HG03558 (cell line): Measurements from ENCODE around the gene ELAC2.
A peak's percentile ranks its signal among the peaks of the same experiment; 100 is the strongest.

Experiments used
- ATAC-seq: cut with Tn5 transposase; IDR thresholded peaks from one replicate; pipeline ENCODE4 v1.9.1; 2021; ENCODE audit warnings: moderate number of reproducible peaks; ENCODE audit not compliant: unreplicated experiment; ENCODE audit errors: extremely low read depth

The ELAC2 gene

GRCh38 chr17:13024016-13024415 is 6.2 kb upstream of the ELAC2 start:
- ATAC-seq = no peak

DNA sequence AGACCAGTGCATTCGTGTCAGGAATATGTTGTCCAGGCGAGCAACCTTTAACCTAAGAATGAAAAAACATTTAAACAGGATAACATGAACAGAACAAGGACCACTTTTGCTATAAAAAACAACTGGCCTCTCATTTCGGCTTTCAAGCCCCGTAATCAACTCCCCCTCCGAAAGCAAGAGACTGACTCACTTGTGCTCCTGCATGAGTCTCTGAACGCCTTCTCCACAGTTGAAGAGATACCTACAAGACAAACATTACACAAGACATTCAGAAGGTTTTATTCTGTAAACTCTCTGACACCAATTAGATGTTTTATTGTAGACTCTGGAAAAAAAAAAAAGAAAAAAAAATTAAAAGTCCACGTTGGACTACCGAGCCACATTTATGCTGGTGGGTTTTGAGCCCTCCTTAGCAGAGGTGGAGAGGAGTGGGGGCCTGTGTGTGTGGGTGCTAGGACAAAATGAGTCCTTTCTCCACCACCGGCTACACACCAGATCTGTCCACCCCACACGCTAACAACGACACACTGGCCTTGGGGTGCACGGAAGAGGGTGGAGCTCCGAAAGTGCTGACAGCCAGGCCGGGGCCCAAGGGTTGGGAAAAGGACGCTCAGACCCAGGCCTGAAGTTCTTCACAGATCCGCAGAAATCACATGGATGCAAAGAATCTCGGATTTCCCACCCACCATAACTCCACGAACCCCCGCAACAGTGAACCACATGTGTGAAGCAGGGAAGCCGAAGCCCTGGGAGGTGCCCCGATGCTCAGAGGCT is 759 bp downstream of the ELAC2 start:
- peak; percentile 1 for ATAC-seq

- ATAC-seq = no peak
Observed at GRCh38 chr17:13014801-13015200, 3.0 kb downstream of the ELAC2 start.

DNA sequence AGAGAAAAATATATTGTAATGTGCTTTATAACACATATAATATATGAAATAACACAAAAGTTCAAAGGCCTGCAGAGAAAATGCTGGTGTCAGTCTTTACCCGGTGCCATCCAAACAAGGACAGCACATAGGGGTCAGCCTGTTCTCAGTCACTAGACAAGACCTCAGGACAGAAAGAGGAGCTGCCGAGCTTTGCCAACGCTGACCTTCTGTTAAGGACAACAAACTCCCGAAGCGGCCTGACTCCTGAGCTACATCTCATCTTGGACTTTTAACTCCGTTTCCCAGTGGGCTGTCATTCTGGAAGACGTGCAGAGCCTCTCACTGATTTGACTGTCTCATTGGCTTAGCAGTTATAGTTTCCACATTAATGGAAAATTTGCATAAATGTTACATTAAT is 6.9 kb downstream of the ELAC2 start:
- ATAC-seq = no peak

DNA sequence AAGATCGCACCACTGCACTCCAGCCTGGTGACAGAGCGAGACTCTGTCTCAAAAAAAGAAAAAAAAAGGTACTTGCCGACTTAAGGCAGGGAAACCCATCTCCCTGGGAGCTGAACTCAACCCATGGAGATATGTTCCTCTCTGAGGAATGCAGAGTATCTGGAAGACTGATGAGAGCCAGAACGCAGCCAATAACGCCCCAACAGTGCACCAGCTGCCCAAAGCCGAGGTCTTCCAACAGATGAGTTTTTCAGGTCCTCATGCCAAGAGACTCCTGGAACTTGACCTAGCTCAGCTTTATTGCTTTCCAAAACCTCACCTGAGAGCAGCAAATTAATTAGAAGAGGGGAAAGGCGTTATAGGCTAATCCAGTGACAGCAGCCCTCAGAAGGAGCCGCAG is 9.4 kb downstream of the ELAC2 start:
- ATAC-seq = no peak

DNA sequence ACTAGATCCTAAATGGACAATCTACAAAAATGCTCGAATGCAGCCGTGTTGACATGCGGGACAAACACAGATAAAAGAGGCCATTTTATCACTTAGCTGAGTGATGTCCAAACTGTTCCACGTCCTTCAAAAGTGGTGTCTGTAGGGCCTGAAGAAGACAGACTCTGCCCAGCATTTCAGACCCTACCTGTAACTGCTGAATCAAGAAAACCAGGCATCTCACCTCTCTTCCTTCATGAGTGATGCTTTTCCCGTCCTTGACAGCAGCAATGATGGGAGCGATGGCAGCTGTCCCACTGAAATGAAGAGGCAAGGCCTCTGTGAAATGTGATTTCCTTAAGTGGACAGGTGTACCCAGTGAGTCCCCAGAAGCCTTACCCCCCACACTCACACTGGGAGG is 12.3 kb downstream of the ELAC2 start:
- ATAC-seq = no peak

DNA sequence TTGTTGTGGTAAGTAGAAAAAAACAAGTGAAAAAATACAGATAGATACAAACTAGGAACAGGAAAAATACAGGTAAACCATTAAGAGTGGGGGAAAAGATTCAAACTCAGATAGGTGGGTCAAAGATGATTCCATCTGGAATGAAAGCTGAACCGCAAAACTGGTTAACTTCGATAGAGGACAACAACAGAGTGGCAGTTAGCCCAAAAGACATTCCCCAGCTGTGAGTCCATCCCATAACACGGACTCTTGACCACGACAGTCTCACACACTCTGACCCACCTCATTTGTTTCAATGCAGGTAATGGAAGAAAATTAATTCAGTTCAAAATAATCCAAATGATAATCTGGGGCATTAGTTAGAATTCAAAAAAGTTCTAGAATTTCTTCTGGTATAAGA is 13.5 kb downstream of the ELAC2 start:
- ATAC-seq = no peak

GRCh38 chr17:13003927-13004326 is 13.9 kb downstream of the ELAC2 start:
- ATAC-seq = no peak

DNA sequence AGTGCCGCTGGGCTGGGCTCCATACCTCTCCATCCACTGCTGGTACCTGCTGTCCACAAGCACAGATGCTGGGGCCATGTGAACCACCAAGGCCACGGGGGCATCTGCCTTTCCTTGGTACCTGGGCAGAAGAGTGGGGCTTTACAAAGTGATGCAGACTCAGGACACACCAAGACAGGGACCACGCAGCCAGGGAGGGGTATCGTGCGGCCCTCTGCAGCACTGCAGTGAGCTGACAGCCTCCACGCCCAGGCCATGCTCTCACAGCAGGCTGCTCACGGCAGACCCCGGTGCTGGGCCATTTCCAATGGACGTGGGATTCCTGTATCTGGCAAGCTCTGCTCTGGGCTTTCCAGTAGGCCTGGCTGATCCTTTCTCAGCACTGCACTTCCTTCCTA is 14.4 kb downstream of the ELAC2 start:
- ATAC-seq = no peak

DNA sequence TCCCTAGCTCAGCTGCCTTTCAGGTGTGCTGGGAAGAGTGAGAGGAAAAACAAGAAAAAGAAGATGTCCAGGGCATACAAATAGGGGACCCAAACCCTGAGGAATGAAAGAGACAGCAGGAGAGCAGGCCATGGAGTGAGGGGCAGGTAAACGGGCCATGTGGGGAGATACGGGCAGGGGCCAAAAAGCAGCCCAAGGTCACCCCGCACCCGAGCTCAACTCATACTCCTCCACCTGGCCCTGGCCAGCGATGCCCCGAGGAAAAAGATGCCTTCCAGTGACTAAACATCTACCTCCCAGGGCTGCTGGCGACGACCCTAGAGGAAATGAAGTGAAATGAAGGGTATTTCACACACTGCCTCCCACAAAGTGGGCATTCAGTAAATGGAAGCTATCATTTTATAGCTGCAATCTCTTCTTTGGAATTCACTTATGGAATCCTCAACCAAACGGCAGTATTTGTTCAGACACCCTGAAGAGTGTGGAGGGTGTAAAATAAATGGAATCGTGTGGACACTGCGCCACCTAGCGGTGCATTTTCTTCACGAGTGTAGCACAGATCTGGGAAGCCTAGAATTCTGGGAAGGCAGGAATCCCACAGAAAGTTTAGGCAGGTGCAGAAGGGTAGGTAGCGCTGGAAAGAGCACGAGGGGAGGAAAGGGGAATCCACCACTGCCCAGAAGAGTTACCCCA is 14.9 kb downstream of the ELAC2 start:
- no peak for ATAC-seq

DNA sequence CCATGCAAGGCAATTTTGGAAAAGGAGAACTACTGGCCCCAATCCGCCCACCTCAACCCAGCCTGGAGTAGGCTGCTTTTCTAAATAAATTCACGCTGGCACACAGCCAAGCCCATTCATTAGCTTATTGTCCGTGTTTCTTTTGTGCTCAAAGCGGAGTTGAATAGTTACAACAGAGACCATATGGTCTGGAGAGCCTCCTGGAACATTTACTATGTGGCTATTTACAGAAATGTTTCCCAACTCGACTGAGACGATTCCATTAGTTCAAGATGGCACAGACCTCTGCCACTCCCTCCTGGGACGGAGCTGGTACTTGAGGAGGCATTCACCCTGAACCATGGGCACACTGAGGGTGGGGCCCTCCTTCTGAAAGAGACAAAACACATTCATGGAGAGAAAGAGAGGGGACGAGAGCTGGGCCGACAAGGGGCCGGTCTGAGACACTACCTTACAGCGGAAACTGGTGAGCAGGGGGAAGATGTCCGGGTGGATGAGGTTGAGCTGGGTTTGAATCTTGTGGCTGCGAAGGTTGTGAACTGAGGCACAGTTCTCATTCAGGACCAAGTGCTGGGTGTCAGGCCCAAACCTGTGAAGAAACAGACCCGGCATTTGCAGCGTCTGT is 15.7 kb downstream of the ELAC2 start:
- ATAC-seq = no peak

DNA sequence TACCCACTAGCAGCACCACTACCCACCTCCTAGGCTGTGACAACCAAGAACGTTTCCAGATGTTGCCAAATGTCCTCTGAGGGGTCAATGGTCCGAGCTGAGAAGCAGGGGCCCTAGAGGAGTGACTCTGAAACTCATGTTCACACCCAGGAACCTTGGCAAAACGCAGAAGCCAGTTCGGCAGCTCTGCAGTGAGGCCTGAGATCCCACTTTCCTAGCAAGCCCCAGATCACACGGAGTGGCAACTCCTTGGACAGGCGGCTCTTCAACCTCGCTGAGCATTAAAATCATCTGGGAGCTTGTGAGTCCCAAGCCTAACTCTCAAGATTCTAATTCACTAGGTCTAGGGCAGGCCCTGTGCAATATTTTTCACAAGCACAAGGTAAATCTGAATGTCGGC is 17.3 kb downstream of the ELAC2 start:
- no peak for ATAC-seq

- ATAC-seq = no peak
Observed at GRCh38 chr17:12998874-12999273, 19.0 kb downstream of the ELAC2 start.

- ATAC-seq = no peak
Observed at GRCh38 chr17:12998461-12998860, 19.4 kb downstream of the ELAC2 start.

DNA sequence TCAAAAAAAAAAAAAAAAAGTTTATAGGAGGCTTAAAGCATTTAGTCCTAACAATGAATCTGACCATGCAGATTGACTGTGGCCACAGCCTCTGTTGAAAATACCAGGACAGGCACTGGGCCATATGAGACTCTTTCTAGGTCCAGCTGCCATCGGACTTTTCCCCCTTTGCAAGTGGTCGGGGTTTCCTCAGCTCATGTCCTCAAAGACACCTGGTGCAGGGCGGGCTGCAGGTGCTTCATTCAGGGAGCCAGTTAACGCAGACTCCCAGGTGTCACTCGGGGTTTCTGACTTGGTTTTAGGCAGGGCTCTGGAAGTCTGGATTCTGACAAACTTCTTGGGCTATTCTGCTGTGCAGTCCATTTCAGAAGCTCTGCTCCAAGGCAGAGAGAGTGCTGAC is 20.9 kb downstream of the ELAC2 start:
- ATAC-seq = no peak

GRCh38 chr17:12996357-12996756 is 21.5 kb downstream of the ELAC2 start:
- no peak for ATAC-seq

- no peak for ATAC-seq
Observed at GRCh38 chr17:12995896-12996295, 21.9 kb downstream of the ELAC2 start.

- no peak for ATAC-seq
Observed at GRCh38 chr17:12995106-12995895, 22.5 kb downstream of the ELAC2 start.

DNA sequence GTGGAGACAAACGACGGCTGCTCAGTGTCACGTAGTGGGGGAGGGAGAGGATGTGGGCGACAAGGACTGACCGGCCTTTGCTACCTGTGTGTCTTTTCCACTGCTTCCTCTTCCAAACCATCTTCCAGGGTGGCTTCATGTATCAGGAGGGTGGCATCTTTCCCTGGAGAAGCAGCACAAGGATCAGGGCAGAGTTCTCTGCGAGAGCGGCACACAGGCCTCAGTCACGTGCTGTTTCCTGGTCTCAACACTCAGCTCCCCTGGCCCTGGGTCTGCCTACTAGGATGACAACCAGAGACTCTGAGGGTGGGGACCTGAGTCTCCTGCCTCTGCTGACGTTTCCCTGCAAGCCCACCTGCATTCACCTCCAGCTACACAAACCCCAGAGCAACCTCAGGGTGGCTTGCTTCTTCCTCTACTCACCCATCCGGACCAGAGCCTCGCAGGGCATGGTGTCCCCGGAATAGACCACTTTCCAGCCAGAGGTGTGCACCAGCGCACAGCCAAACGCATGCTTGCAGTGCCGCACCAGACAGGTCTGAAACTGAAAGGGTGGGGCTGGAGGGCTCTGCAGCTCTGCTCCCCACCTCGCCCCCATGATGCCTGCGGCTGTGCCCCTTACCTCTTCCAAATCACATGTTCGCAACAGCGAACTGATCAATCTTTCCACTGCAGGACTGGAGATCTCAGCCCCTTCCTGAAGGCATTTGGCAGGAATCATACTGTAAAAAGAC is 23.3 kb downstream of the ELAC2 start:
- no peak for ATAC-seq

DNA sequence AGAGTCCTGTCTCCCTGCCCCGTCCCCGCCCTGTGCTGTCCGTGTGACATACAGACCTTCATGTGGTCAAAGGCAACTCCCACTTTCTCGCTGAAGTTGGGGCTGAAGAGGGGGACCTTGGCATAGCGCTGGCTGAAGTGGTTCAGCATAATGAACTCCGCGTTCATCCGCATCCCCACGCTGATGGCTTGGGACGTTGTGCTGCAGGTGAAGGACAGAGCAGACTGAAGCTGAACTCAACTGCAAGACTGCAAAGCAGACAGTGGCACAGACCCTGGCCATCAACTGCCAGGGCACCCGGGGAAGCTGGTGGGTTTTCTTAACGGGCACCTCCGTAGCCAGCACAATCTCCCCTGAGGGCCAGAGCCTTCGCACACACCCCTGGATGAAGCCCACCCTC is 24.2 kb downstream of the ELAC2 start:
- no peak for ATAC-seq
